Upper lobe of left lung (tissue), 6 donors: ENCODE results near the gene SCGB1D1. TPM values are rescaled to one million over a fixed set of nuclear protein-coding genes. Genes with fewer than 3 reads are reported as not detected.
A peak's percentile ranks its signal among the peaks of the same experiment; 100 is the strongest.

Experiments
- ATAC-seq, 2 donors: fragments of 200-7000 bp; cut with Tn5 transposase; one replicate each; pipeline ENCODE4 v1.9.1; 2022; ENCODE audit warnings: mild to moderate bottlenecking in 2 of 2, moderate library complexity in 2 of 2; ENCODE audit not compliant: low FRiP score in 2 of 2
- DNase-seq, 2 donors: peaks; one replicate each; pipeline ENCODE4 v3.0.0-alpha.2; 2019 to 2020
- H3K27ac ChIP-seq, 4 donors: fragments of 200-600 bp; sonication (generic); one replicate each; pipeline ENCODE4 v1.5.1; 2016 to 2019
- H3K27me3 ChIP-seq, 4 donors: fragments of 200-600 bp; sonication (generic); one replicate each; pipeline ENCODE4 v1.5.1; 2017 to 2019
- H3K36me3 ChIP-seq, 4 donors: fragments of 200-600 bp; sonication (generic); one replicate each; pipeline ENCODE4 v1.5.1; 2016 to 2019
- H3K4me1 ChIP-seq, 4 donors: fragments of 200-600 bp; sonication (generic); one replicate each; pipeline ENCODE4 v1.5.1; 2018 to 2019
- H3K4me3 ChIP-seq, 4 donors: fragments of 200-600 bp; sonication (generic); one replicate each; pipeline ENCODE4 v1.5.1; 2017 to 2019; ENCODE audit warnings: mild to moderate bottlenecking in 2 of 4, moderate library complexity in 1 of 4
- H3K9me3 ChIP-seq, 4 donors: fragments of 200-600 bp; sonication (generic); one replicate each; pipeline ENCODE4 v1.5.1; 2018 to 2019
- CTCF ChIP-seq, 6 experiments: fragments of 450-650 bp in 4 of 6; fragments of 200-600 bp in 2 of 6; sonication (generic) in 2 of 6; IDR thresholded peaks; one replicate each; pipeline ENCODE4 v1.5.1; 2016 to 2019; ENCODE audit warnings: antibody characterized with exemption in 6 of 6
- EP300 ChIP-seq, 4 donors: sonication (generic); formaldehyde crosslinking; IDR thresholded peaks; one replicate each; pipeline ENCODE4 v1.5.1; 2017; ENCODE audit warnings: antibody characterized with exemption in 4 of 4, control low read depth in 2 of 4
- POLR2A ChIP-seq, 4 donors: fragments of 450-650 bp; IDR thresholded peaks; one replicate each; pipeline ENCODE4 v1.5.1; 2016 to 2017; ENCODE audit warnings: antibody characterized with exemption in 4 of 4, mild to moderate bottlenecking in 2 of 4
- POLR2AphosphoS5 ChIP-seq, 2 donors: sonication (generic); formaldehyde crosslinking; IDR thresholded peaks; one replicate each; pipeline ENCODE4 v1.5.1; 2017; ENCODE audit warnings: antibody characterized with exemption in 2 of 2
- WGBS, 2 donors: methylation state at CpG; one replicate each; pipeline ENCODE4 v1.1.5; 2017 to 2018; 5-methylcytosine and 5-hydroxymethylcytosine counted together
- total RNA-seq, 6 donors: library from RNA; depleted of rRNA in 4 of 6; stranded (reverse); fragments of >200 nt in 4 of 6; gene quantifications; one replicate each; pipeline versions ENCODE4 v1.1.0 to v1.2.1, GENCODE V29; 2016 to 2021
- donor health status: DM: no; HTN: no; CAD: no; lungs with moderate emphysema.
- donor health status: DM: no; HTN: yes; CAD: no; lungs with severe emphysema.

The SCGB1D1 gene
- total RNA-seq, 6 donors from 2014 or later, result not detected

- peaks cover 0 to 3% (median 0%) of the 10 kb centered on the region in 4 donors for H3K36me3 ChIP-seq
- no peaks in the 10 kb centered on the region for H3K9me3 ChIP-seq
- H3K4me3 ChIP-seq, result no peak overlapping the region
- WGBS, 2 donors, result 76 to 77% methylated on average over 6 of the region's 6 CpGs
- no peaks in the 10 kb centered on the region for H3K4me1 ChIP-seq
- no peak for DNase-seq
- H3K27me3 ChIP-seq, result no peaks in the 10 kb centered on the region
- TF ChIP-seq POLR2AphosphoS5 (IDR thresholded peaks at IDR 0.05), result no peak
- TF ChIP-seq EP300 (IDR thresholded peaks at IDR 0.05), result no peak
- no peak for TF ChIP-seq CTCF (IDR thresholded peaks at IDR 0.05)
- TF ChIP-seq POLR2A (IDR thresholded peaks at IDR 0.05), result no peak
- H3K27ac ChIP-seq, result no peak overlapping the region
- ATAC-seq, result no peak
These were observed 32.4 kb upstream of the SCGB1D1 start for GRCh38 chr11:62157603-62158002.

GRCh38 chr11:62166371-62166770 lies 23.6 kb upstream of the SCGB1D1 start:
- ATAC-seq (no peak), DNase-seq (no peak)
- H3K9me3 ChIP-seq, result no peaks in the 10 kb centered on the region
- H3K36me3 ChIP-seq, result no peaks in the 10 kb centered on the region
- WGBS, 2 donors, result 82 to 90% methylated on average over 10 of the region's 10 CpGs
- H3K4me3 ChIP-seq, result no peak overlapping the region
- no peak for TF ChIP-seq POLR2AphosphoS5 (IDR thresholded peaks at IDR 0.05)
- no peak for TF ChIP-seq CTCF (IDR thresholded peaks at IDR 0.05)
- TF ChIP-seq EP300 (IDR thresholded peaks at IDR 0.05), result no peak
- no peak for TF ChIP-seq POLR2A (IDR thresholded peaks at IDR 0.05)
- peaks cover 0 to 2% (median under 1%) of the 10 kb centered on the region in 4 donors for H3K4me1 ChIP-seq
- no peak overlapping the region for H3K27ac ChIP-seq
- H3K27me3 ChIP-seq, result no peaks in the 10 kb centered on the region

- no peak overlapping the region for H3K4me3 ChIP-seq
- WGBS, 2 donors, result 62 to 80% methylated on average over 6 to 10 of the region's 10 CpGs
- ATAC-seq (no peak), DNase-seq (peak in 1 of 2 donors; percentile 70)
- no peak overlapping the region for H3K27ac ChIP-seq
- peaks cover 0 to 3% (median 1%) of the 10 kb centered on the region in 4 donors for H3K4me1 ChIP-seq
- H3K9me3 ChIP-seq, result no peaks in the 10 kb centered on the region
- H3K36me3 ChIP-seq, result no peaks in the 10 kb centered on the region
- no peaks in the 10 kb centered on the region for H3K27me3 ChIP-seq
- TF ChIP-seq POLR2A (IDR thresholded peaks at IDR 0.05), result no peak
- no peak for TF ChIP-seq POLR2AphosphoS5 (IDR thresholded peaks at IDR 0.05)
- TF ChIP-seq CTCF (IDR thresholded peaks at IDR 0.05), result no peak
- TF ChIP-seq EP300 (IDR thresholded peaks at IDR 0.05), result no peak
These were observed 20.6 kb upstream of the SCGB1D1 start for GRCh38 chr11:62169448-62169847.

- 77 to 85% methylated on average over 1 of the region's 1 CpG for WGBS, 2 donors
- H3K27me3 ChIP-seq, result no peaks in the 10 kb centered on the region
- no peaks in the 10 kb centered on the region for H3K9me3 ChIP-seq
- H3K36me3 ChIP-seq, result no peaks in the 10 kb centered on the region
- H3K4me1 ChIP-seq, result peaks cover 0 to 3% (median 1%) of the 10 kb centered on the region in 4 donors
- DNase-seq, result no peak
- TF ChIP-seq POLR2AphosphoS5 (IDR thresholded peaks at IDR 0.05), result no peak
- no peak for TF ChIP-seq CTCF (IDR thresholded peaks at IDR 0.05)
- TF ChIP-seq POLR2A (IDR thresholded peaks at IDR 0.05), result no peak
- TF ChIP-seq EP300 (IDR thresholded peaks at IDR 0.05), result no peak
- H3K4me3 ChIP-seq, result no peak overlapping the region
- no peak overlapping the region for H3K27ac ChIP-seq
- no peak for ATAC-seq
These were observed 20.1 kb upstream of the SCGB1D1 start for GRCh38 chr11:62169935-62170334.

- TF ChIP-seq CTCF (IDR thresholded peaks at IDR 0.05), result peak; percentile 33 to 74 (median 57)
- TF ChIP-seq POLR2A (IDR thresholded peaks at IDR 0.05), result no peak
- Histone ChIP-seq H3K36me3 (no peaks in the 10 kb centered on the region), H3K27ac (no peak overlapping the region), H3K4me1 (peaks cover 0 to 3% (median 1%) of the 10 kb centered on the region in 4 donors), H3K9me3 (no peaks in the 10 kb centered on the region), H3K4me3 (no peak overlapping the region), H3K27me3 (no peaks in the 10 kb centered on the region)
- DNase-seq, result peak in 1 of 2 donors; percentile 74
- WGBS, 2 donors, result 6 to 7% methylated on average over 14 of the region's 14 CpGs
- peak; percentile 80 to 89 for ATAC-seq
These were observed 18.7 kb upstream of the SCGB1D1 start for GRCh38 chr11:62171261-62171723.
